Neural cell (in vitro differentiated cells): ENCODE results near the gene SLC5A9. TPM values are rescaled to one million over a fixed set of nuclear protein-coding genes. Genes with fewer than 3 reads are reported as not detected.

ENCODE experiments used
- H2AFZ ChIP-seq: fragments of 200-600, 300-800 bp; sonication (generic), shearing (Covaris generic); 2 replicates; pipeline ENCODE4 v1.6.0; 2014; ENCODE audit warnings: low read depth, mild to moderate bottlenecking, antibody characterized with exemption, low read length, moderate library complexity
- H3F3A ChIP-seq: fragments of 200-600 bp; shearing (Covaris generic); 2 replicates; pipeline ENCODE4 v1.6.1; 2016; ENCODE audit warnings: mild to moderate bottlenecking, moderate library complexity, mixed read lengths, antibody characterized with exemption, low read length; ENCODE audit not compliant: insufficient read depth, poor library complexity, severe bottlenecking
- H3K27ac ChIP-seq: fragments of 200-600, 300-800 bp; sonication (generic), shearing (Covaris generic); 2 replicates; pipeline ENCODE4 v1.5.1; 2014; ENCODE audit warnings: mild to moderate bottlenecking, low read length, moderate library complexity
- H3K27me3 ChIP-seq: fragments of 300-800, 200-600 bp; sonication (generic), shearing (Covaris generic); 2 replicates; pipeline ENCODE4 v1.6.0; 2014; ENCODE audit warnings: mild to moderate bottlenecking, low read depth, low read length, moderate library complexity; ENCODE audit not compliant: insufficient read depth
- H3K36me3 ChIP-seq: fragments of 300-800, 200-600 bp; sonication (generic), shearing (Covaris generic); 2 replicates; pipeline ENCODE4 v1.5.1; 2014; ENCODE audit warnings: mild to moderate bottlenecking, antibody characterized with exemption, low read length, moderate library complexity; ENCODE audit not compliant: insufficient read depth
- H3K4me2 ChIP-seq: fragments of 300-800, 200-600 bp; sonication (generic), shearing (Covaris generic); 2 replicates; pipeline ENCODE4 v1.6.0; 2014; ENCODE audit warnings: mild to moderate bottlenecking, low read length
- H3K4me3 ChIP-seq: fragments of 300-800, 200-600 bp; sonication (generic), shearing (Covaris generic); 2 replicates; pipeline ENCODE4 v1.5.1; 2014; ENCODE audit warnings: mild to moderate bottlenecking, low read length, moderate library complexity
- H3K79me2 ChIP-seq: fragments of 200-600 bp; shearing (Covaris generic); replicated peaks from 2 replicates; pipeline ENCODE4 v1.6.0; 2014; ENCODE audit warnings: mild to moderate bottlenecking, low read length, moderate library complexity; ENCODE audit not compliant: insufficient read depth
- H3K9ac ChIP-seq: fragments of 300-800, 200-600 bp; sonication (generic), shearing (Covaris generic); 2 replicates; pipeline ENCODE4 v1.6.1; 2016; ENCODE audit warnings: mild to moderate bottlenecking, low read length, mixed read lengths
- H3K9me2 ChIP-seq: fragments of 200-600 bp; shearing (Covaris generic); 2 replicates; pipeline ENCODE4 v1.6.1; 2016; ENCODE audit warnings: mild to moderate bottlenecking, low read length, mixed read lengths; ENCODE audit not compliant: insufficient read depth
- H3K9me3 ChIP-seq: fragments of 200-600, 300-800 bp; sonication (generic), shearing (Covaris generic); 2 replicates; pipeline ENCODE4 v1.6.1; 2016; ENCODE audit warnings: mild to moderate bottlenecking, mixed run types, low read length, moderate library complexity, mixed read lengths
- H4K20me1 ChIP-seq: fragments of 200-600 bp; shearing (Covaris generic); 2 replicates; pipeline ENCODE4 v1.6.1; 2016; ENCODE audit warnings: mild to moderate bottlenecking, mixed run types; ENCODE audit not compliant: insufficient read depth
- EP300 ChIP-seq: fragments of 450-650 bp; conservative IDR thresholded peaks from 2 replicates; pipeline ENCODE4 v1.6.1; 2014; ENCODE audit warnings: antibody characterized with exemption, mild to moderate bottlenecking, moderate library complexity; ENCODE audit not compliant: poor library complexity, severe bottlenecking
- EZH2 ChIP-seq: fragments of 200-600, 300-800 bp; shearing (Covaris generic), sonication (generic); IDR thresholded peaks from 2 replicates; pipeline ENCODE4 v1.6.1; 2014; ENCODE audit warnings: antibody characterized with exemption, low read length, borderline replicate concordance, mild to moderate bottlenecking; ENCODE audit not compliant: insufficient read depth, poor library complexity, severe bottlenecking
- MXI1 ChIP-seq: fragments of 450-650 bp; conservative IDR thresholded peaks from 2 replicates; pipeline ENCODE4 v1.6.1; 2014; ENCODE audit warnings: antibody characterized with exemption, mild to moderate bottlenecking; ENCODE audit not compliant: poor library complexity, severe bottlenecking
- POLR2AphosphoS5 ChIP-seq: IDR thresholded peaks from 2 replicates; pipeline ENCODE4 v1.6.1; 2012
- RAD21 ChIP-seq: fragments of 450-650 bp; conservative IDR thresholded peaks from 2 replicates; pipeline ENCODE4 v1.6.1; 2014; ENCODE audit warnings: antibody characterized with exemption, mild to moderate bottlenecking, moderate library complexity
- SMC3 ChIP-seq: fragments of 450-650 bp; conservative IDR thresholded peaks from 2 replicates; pipeline ENCODE4 v1.6.1; 2014; ENCODE audit warnings: antibody characterized with exemption, mild to moderate bottlenecking, moderate library complexity; ENCODE audit not compliant: poor library complexity
- TAF1 ChIP-seq: IDR thresholded peaks from 2 replicates; pipeline ENCODE4 v1.6.1; 2012; ENCODE audit warnings: low read depth
- polyA plus RNA-seq: library from polyadenylated mRNA; depleted of rRNA; stranded (reverse); fragments of >200 nt; gene quantifications from 2 replicates; pipeline ENCODE4 v1.2.3, GENCODE V29; 2014
- TF ChIP-seq, protein P1 (sequence below): IDR thresholded peaks from 2 replicates; pipeline ENCODE4 v1.6.1; 2012; ENCODE audit warnings: borderline replicate concordance
- TF ChIP-seq, protein P2 (sequence below): fragments of 450-650 bp; IDR thresholded peaks from 2 replicates; pipeline ENCODE4 v1.5.1; 2014; ENCODE audit warnings: antibody characterized with exemption, mild to moderate bottlenecking, moderate library complexity; ENCODE audit not compliant: poor library complexity, severe bottlenecking

The SLC5A9 gene
- polyA plus RNA-seq, 1 donor from 2014 or later = not detected

DNA sequence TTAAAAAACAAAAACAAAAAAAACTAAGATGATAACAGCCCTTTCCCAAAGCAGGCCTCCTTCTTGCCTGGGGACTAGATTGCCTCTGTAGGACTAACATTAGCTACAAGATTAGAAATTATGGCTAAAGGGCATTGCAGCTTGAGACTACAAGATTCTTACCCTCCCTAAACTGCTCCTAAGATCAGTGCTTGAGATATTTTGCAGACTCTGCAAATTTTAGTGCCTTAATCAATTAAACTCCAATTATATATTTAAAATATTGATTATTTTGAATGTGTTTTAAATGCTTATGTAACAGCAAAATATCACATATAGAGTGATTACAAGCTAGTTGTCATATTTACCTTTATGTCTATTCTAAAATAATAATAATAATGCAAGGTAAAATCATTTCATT, 47.4 kb upstream of the SLC5A9 start (continued):
- TF ChIP-seq, protein P1, sequence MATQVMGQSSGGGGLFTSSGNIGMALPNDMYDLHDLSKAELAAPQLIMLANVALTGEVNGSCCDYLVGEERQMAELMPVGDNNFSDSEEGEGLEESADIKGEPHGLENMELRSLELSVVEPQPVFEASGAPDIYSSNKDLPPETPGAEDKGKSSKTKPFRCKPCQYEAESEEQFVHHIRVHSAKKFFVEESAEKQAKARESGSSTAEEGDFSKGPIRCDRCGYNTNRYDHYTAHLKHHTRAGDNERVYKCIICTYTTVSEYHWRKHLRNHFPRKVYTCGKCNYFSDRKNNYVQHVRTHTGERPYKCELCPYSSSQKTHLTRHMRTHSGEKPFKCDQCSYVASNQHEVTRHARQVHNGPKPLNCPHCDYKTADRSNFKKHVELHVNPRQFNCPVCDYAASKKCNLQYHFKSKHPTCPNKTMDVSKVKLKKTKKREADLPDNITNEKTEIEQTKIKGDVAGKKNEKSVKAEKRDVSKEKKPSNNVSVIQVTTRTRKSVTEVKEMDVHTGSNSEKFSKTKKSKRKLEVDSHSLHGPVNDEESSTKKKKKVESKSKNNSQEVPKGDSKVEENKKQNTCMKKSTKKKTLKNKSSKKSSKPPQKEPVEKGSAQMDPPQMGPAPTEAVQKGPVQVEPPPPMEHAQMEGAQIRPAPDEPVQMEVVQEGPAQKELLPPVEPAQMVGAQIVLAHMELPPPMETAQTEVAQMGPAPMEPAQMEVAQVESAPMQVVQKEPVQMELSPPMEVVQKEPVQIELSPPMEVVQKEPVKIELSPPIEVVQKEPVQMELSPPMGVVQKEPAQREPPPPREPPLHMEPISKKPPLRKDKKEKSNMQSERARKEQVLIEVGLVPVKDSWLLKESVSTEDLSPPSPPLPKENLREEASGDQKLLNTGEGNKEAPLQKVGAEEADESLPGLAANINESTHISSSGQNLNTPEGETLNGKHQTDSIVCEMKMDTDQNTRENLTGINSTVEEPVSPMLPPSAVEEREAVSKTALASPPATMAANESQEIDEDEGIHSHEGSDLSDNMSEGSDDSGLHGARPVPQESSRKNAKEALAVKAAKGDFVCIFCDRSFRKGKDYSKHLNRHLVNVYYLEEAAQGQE = no peak

DNA sequence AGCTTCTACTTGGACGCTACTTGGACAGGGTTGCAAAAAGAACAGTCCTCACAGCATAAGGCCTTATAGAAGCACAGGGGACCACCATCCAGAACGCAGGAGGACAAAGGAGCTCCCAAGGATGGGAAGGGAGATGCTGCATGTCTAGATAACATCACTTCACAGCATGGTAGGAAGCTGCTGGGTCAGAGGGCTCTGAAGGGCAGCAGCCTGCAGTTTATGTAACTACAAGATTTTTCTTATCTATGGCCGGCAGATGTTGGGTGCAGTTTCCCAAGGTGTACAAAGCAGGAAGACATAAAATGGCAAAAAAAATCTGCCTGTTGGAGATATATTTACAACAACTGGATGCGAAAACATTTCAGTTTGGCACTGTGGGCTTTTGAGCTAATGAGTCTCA, 45.3 kb upstream of the SLC5A9 start:
- Histone ChIP-seq H2AFZ (no peak overlapping the region), H3F3A (no peaks in the 10 kb centered on the region), H3K27me3 (no peaks in the 10 kb centered on the region), H3K27ac (no peak overlapping the region), H3K79me2 (no peaks in the 10 kb centered on the region), H3K9me3 (no peaks in the 10 kb centered on the region), H3K4me3 (no peak overlapping the region), H3K36me3 (no peaks in the 10 kb centered on the region), H3K4me2 (no peak overlapping the region), H3K9me2 (no peaks in the 10 kb centered on the region), H4K20me1 (no peaks in the 10 kb centered on the region), H3K9ac (no peak overlapping the region)
- TF ChIP-seq EZH2 (no peak), RAD21 (no peak), TAF1 (no peak), SMC3 (no peak), EP300 (no peak), MXI1 (no peak), POLR2AphosphoS5 (no peak)
- TF ChIP-seq, protein P2, sequence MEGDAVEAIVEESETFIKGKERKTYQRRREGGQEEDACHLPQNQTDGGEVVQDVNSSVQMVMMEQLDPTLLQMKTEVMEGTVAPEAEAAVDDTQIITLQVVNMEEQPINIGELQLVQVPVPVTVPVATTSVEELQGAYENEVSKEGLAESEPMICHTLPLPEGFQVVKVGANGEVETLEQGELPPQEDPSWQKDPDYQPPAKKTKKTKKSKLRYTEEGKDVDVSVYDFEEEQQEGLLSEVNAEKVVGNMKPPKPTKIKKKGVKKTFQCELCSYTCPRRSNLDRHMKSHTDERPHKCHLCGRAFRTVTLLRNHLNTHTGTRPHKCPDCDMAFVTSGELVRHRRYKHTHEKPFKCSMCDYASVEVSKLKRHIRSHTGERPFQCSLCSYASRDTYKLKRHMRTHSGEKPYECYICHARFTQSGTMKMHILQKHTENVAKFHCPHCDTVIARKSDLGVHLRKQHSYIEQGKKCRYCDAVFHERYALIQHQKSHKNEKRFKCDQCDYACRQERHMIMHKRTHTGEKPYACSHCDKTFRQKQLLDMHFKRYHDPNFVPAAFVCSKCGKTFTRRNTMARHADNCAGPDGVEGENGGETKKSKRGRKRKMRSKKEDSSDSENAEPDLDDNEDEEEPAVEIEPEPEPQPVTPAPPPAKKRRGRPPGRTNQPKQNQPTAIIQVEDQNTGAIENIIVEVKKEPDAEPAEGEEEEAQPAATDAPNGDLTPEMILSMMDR = no peak
- TF ChIP-seq, protein P1 = no peak
